Right lobe of liver (tissue), 4 donors: ENCODE results near the gene OSBPL9.

Experiments used
- CTCF ChIP-seq, 4 donors: fragments of 200-600 bp in 3 of 4; fragments of 450-650 bp in 1 of 4; IDR thresholded peaks; one replicate each; pipeline versions ENCODE4 v1.5.1 to v1.8.0; 2016 to 2022; ENCODE audit warnings: antibody characterized with exemption in 4 of 4, mild to moderate bottlenecking in 2 of 4
- POLR2A ChIP-seq: fragments of 450-650 bp; IDR thresholded peaks from one replicate; pipeline ENCODE4 v1.6.1; 2017; ENCODE audit warnings: antibody characterized with exemption, mild to moderate bottlenecking
- donor health status: DM: no; HTN: no; CAD: no.
- donor health status: DM: no; HTN: no; CAD: no.
- donor health status: DM: no; HTN: yes; CAD: no.

DNA sequence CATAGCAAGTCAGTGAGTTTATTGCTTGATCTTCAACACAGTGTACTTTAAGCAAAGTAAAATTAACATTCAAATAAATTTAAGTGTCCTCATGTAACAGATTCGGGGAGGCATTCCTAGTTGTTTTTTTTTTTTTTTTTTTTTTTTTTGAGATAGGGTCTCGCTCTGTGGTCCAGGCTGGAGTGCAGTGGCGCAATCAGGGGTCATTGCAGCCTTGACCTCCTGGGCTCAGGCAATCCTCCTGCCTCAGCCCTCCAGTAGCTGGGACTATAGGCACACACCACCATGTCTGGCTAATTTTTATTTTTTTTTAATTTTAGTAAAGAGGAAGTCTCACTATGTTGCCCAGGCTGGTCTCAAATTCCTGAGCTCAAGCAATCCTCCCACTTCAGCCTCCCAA is 22.8 kb downstream of the OSBPL9 start:
- TF ChIP-seq CTCF (IDR thresholded peaks at IDR 0.05) = no peak
- no peak for TF ChIP-seq POLR2A
